CD4-positive, alpha-beta T cell (primary cell): ENCODE measurements around the gene SLIT1. TPM values are rescaled to one million over a fixed set of nuclear protein-coding genes. Genes with fewer than 3 reads are reported as not detected.

ENCODE experiments used
- ATAC-seq: fragments of 200-7000 bp; cut with Tn5 transposase; one replicate; pipeline ENCODE4 v1.10.0; 2022; ENCODE audit warnings: mild to moderate bottlenecking; ENCODE audit not compliant: poor library complexity
- CTCF ChIA-PET: fragments of 350-600 bp; sonication (Branson Sonifier 250); formaldehyde crosslinking; loops from one replicate; lab custom pipeline; 2021; ENCODE audit warnings: antibody characterized with exemption, inconsistent platforms; lab: Charles Lee
- POLR2A ChIA-PET: fragments of 350-600 bp; sonication (Branson Sonifier 250); formaldehyde crosslinking; loops from one replicate; lab custom pipeline; 2021; ENCODE audit warnings: antibody characterized with exemption, inconsistent platforms; lab: Charles Lee
- DNase-seq, 14 experiments: peaks; one replicate each; pipeline ENCODE4 v3.0.0-alpha.2; 2013 to 2020; ENCODE audit warnings: mixed read lengths in 2 of 14
- H3K27ac ChIP-seq, 2 donors: one replicate each; pipeline versions ENCODE4 v1.5.1 to v1.7.0; 2013; ENCODE audit warnings: low read length in 2 of 2, low read depth in 1 of 2, mild to moderate bottlenecking in 1 of 2
- H3K27me3 ChIP-seq, 2 experiments: 1 replicate in 1 of 2; 2 replicates in 1 of 2; pipeline versions ENCODE4 v1.6.1 to v1.7.0; 2013; ENCODE audit warnings: low read length in 2 of 2, control low read depth in 1 of 2, mild to moderate bottlenecking in 1 of 2, moderate library complexity in 1 of 2; ENCODE audit not compliant: insufficient read depth in 2 of 2, control insufficient read depth in 1 of 2
- H3K36me3 ChIP-seq: one replicate; pipeline ENCODE4 v1.6.1; 2013; ENCODE audit warnings: low read length, control low read depth; ENCODE audit not compliant: insufficient read depth
- H3K4me1 ChIP-seq: one replicate; pipeline ENCODE4 v1.6.1; 2013; ENCODE audit warnings: low read length, control low read depth; ENCODE audit not compliant: insufficient read depth
- H3K4me3 ChIP-seq: one replicate; pipeline ENCODE4 v1.5.1; 2013; ENCODE audit warnings: mild to moderate bottlenecking, low read length, moderate library complexity
- H3K9me3 ChIP-seq, 2 experiments: 1 replicate in 1 of 2; 2 replicates in 1 of 2; pipeline versions ENCODE4 v1.6.1 to v1.7.0; 2013; ENCODE audit warnings: low read length in 2 of 2, mild to moderate bottlenecking in 2 of 2, control low read depth in 1 of 2, moderate library complexity in 1 of 2; ENCODE audit not compliant: control insufficient read depth in 1 of 2, insufficient read depth in 1 of 2
- H3K27ac Mint-ChIP-seq: one replicate; pipeline ENCODE4 v1.8.0; 2020; ENCODE audit warnings: mixed read lengths
- H3K27me3 Mint-ChIP-seq: one replicate; pipeline ENCODE4 v1.8.0; 2021; ENCODE audit warnings: mixed read lengths
- H3K36me3 Mint-ChIP-seq: one replicate; pipeline ENCODE4 v1.8.0; 2021; ENCODE audit warnings: low read depth, mixed read lengths
- H3K4me1 Mint-ChIP-seq: one replicate; pipeline ENCODE4 v1.8.0; 2021; ENCODE audit warnings: low read depth, mixed read lengths
- H3K4me3 Mint-ChIP-seq: one replicate; pipeline ENCODE4 v1.8.0; 2020; ENCODE audit warnings: mild to moderate bottlenecking, mixed read lengths
- H3K9me3 Mint-ChIP-seq: one replicate; pipeline ENCODE4 v1.8.0; 2020; ENCODE audit warnings: mixed read lengths
- intact Hi-C, 2 experiments: fragments of 100-400 bp; cut with DNase I in 1 of 2; cut with micrococcal nuclease in 1 of 2; formaldehyde crosslinking; loops; one replicate each; pipeline versions ENCODE4 v1.15.1 to v1.9.0; 2023 to 2025; cut with DNase I, micrococcal nuclease
- total RNA-seq, 174 experiments: library from RNA in 2 of 174; stranded (reverse) in 2 of 174; gene quantifications; one replicate each; pipeline ENCODE4 v1.2.3 and lab custom pipeline; 2021 to 2026
- TF ChIP-seq, protein P1 (sequence below): fragments of 200-600 bp; IDR thresholded peaks from one replicate; pipeline ENCODE4 v1.8.0; 2022; ENCODE audit warnings: antibody characterized with exemption, mild to moderate bottlenecking

SLIT1 gene
- total RNA-seq, 2 experiments from 2014 or later = 0.30 to 0.39 TPM

- no peak overlapping the region for H3K27ac Mint-ChIP-seq
- Histone ChIP-seq H3K27ac (no peak overlapping the region), H3K36me3 (no peaks in the 10 kb centered on the region), H3K27me3 (peaks cover 12 to 19% of the 10 kb centered on the region in 2 experiments), H3K4me1 (no peaks in the 10 kb centered on the region), H3K9me3 (no peaks in the 10 kb centered on the region), H3K4me3 (no peak overlapping the region)
- no peak overlapping the region for H3K4me3 Mint-ChIP-seq
- H3K27me3 Mint-ChIP-seq = peaks cover 43% of the 10 kb centered on the region
- H3K9me3 Mint-ChIP-seq = no peaks in the 10 kb centered on the region
- TF ChIP-seq, protein P1, sequence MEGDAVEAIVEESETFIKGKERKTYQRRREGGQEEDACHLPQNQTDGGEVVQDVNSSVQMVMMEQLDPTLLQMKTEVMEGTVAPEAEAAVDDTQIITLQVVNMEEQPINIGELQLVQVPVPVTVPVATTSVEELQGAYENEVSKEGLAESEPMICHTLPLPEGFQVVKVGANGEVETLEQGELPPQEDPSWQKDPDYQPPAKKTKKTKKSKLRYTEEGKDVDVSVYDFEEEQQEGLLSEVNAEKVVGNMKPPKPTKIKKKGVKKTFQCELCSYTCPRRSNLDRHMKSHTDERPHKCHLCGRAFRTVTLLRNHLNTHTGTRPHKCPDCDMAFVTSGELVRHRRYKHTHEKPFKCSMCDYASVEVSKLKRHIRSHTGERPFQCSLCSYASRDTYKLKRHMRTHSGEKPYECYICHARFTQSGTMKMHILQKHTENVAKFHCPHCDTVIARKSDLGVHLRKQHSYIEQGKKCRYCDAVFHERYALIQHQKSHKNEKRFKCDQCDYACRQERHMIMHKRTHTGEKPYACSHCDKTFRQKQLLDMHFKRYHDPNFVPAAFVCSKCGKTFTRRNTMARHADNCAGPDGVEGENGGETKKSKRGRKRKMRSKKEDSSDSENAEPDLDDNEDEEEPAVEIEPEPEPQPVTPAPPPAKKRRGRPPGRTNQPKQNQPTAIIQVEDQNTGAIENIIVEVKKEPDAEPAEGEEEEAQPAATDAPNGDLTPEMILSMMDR = no peak
- no peaks in the 10 kb centered on the region for H3K36me3 Mint-ChIP-seq
- no peaks in the 10 kb centered on the region for H3K4me1 Mint-ChIP-seq
- CTCF ChIA-PET = interaction anchor here (3.7 kb wide), 1 partner anchor 134 kb away, joined by 53 read pairs; no protein-coding TSS in a partner anchor
- POLR2A ChIA-PET = no interaction called here
- DNase-seq (no peak), ATAC-seq (no peak)
- intact Hi-C loops = loop anchor here in 1 of 2 experiments (10.0 kb wide), 1 partner anchor 279 kb away; no protein-coding TSS in a partner anchor
These were observed 109.7 kb downstream of the SLIT1 start for GRCh38 chr10:97075961-97076525.

- TF ChIP-seq, protein P1 = no peak
- Mint-ChIP-seq H3K4me1 (no peaks in the 10 kb centered on the region), H3K9me3 (no peaks in the 10 kb centered on the region), H3K27me3 (peaks cover 38% of the 10 kb centered on the region), H3K36me3 (no peaks in the 10 kb centered on the region), H3K4me3 (no peak overlapping the region), H3K27ac (no peak overlapping the region)
- H3K27ac ChIP-seq = no peak overlapping the region
- H3K9me3 ChIP-seq = no peaks in the 10 kb centered on the region
- intact Hi-C loops = loop anchor here in 1 of 2 experiments (10.0 kb wide), 1 partner anchor 279 kb away; no protein-coding TSS in a partner anchor
- POLR2A ChIA-PET = no interaction called here
- H3K4me3 ChIP-seq = no peak overlapping the region
- H3K36me3 ChIP-seq = no peaks in the 10 kb centered on the region
- no peak for DNase-seq
- CTCF ChIA-PET = interaction anchor here (3.7 kb wide), 1 partner anchor 135 kb away, joined by 53 read pairs; no protein-coding TSS in a partner anchor
- no peaks in the 10 kb centered on the region for H3K4me1 ChIP-seq
- no peak for ATAC-seq
- H3K27me3 ChIP-seq = peaks cover 6 to 16% of the 10 kb centered on the region in 2 experiments
These were observed 110.3 kb downstream of the SLIT1 start for GRCh38 chr10:97075421-97075820.

GRCh38 chr10:97074256-97075145 is 111.3 kb downstream of the SLIT1 start:
- no peaks in the 10 kb centered on the region for H3K36me3 ChIP-seq
- Mint-ChIP-seq H3K4me3 (no peak overlapping the region), H3K36me3 (no peaks in the 10 kb centered on the region), H3K9me3 (no peaks in the 10 kb centered on the region), H3K27ac (no peak overlapping the region), H3K27me3 (peaks cover 43% of the 10 kb centered on the region), H3K4me1 (peaks cover 7% of the 10 kb centered on the region)
- ChIA-PET POLR2A (no interaction called here), CTCF (interaction anchor here (3.7 kb wide), 1 partner anchor 136 kb away, joined by 53 read pairs; no protein-coding TSS in a partner anchor)
- H3K9me3 ChIP-seq = peaks cover 0 to 5% of the 10 kb centered on the region in 2 experiments
- DNase-seq (no peak), ATAC-seq (no peak)
- TF ChIP-seq, protein P1 = no peak
- H3K27me3 ChIP-seq = peaks cover 0 to 16% of the 10 kb centered on the region in 2 experiments
- H3K4me3 ChIP-seq = no peak overlapping the region
- intact Hi-C loops = loop anchor here in 1 of 2 experiments (10.0 kb wide), 1 partner anchor 280 kb away; no protein-coding TSS in a partner anchor
- H3K4me1 ChIP-seq = no peaks in the 10 kb centered on the region
- no peak overlapping the region for H3K27ac ChIP-seq
